Neural cell (in vitro differentiated cells): ENCODE data around the gene NANOS3. TPM values are rescaled to one million over a fixed set of nuclear protein-coding genes. Genes with fewer than 3 reads are reported as not detected.

Experiments
- H2AFZ ChIP-seq: fragments of 200-600, 300-800 bp; sonication (generic), shearing (Covaris generic); 2 replicates; pipeline ENCODE4 v1.6.0; 2014; ENCODE audit warnings: low read depth, mild to moderate bottlenecking, antibody characterized with exemption, low read length, moderate library complexity
- H3F3A ChIP-seq: fragments of 200-600 bp; shearing (Covaris generic); 2 replicates; pipeline ENCODE4 v1.6.1; 2016; ENCODE audit warnings: mild to moderate bottlenecking, moderate library complexity, mixed read lengths, antibody characterized with exemption, low read length; ENCODE audit not compliant: insufficient read depth, poor library complexity, severe bottlenecking
- H3K27ac ChIP-seq: fragments of 200-600, 300-800 bp; sonication (generic), shearing (Covaris generic); 2 replicates; pipeline ENCODE4 v1.5.1; 2014; ENCODE audit warnings: mild to moderate bottlenecking, low read length, moderate library complexity
- H3K27me3 ChIP-seq: fragments of 300-800, 200-600 bp; sonication (generic), shearing (Covaris generic); 2 replicates; pipeline ENCODE4 v1.6.0; 2014; ENCODE audit warnings: mild to moderate bottlenecking, low read depth, low read length, moderate library complexity; ENCODE audit not compliant: insufficient read depth
- H3K36me3 ChIP-seq: fragments of 300-800, 200-600 bp; sonication (generic), shearing (Covaris generic); 2 replicates; pipeline ENCODE4 v1.5.1; 2014; ENCODE audit warnings: mild to moderate bottlenecking, antibody characterized with exemption, low read length, moderate library complexity; ENCODE audit not compliant: insufficient read depth
- H3K4me2 ChIP-seq: fragments of 300-800, 200-600 bp; sonication (generic), shearing (Covaris generic); 2 replicates; pipeline ENCODE4 v1.6.0; 2014; ENCODE audit warnings: mild to moderate bottlenecking, low read length
- H3K4me3 ChIP-seq: fragments of 300-800, 200-600 bp; sonication (generic), shearing (Covaris generic); 2 replicates; pipeline ENCODE4 v1.5.1; 2014; ENCODE audit warnings: mild to moderate bottlenecking, low read length, moderate library complexity
- H3K79me2 ChIP-seq: fragments of 200-600 bp; shearing (Covaris generic); replicated peaks from 2 replicates; pipeline ENCODE4 v1.6.0; 2014; ENCODE audit warnings: mild to moderate bottlenecking, low read length, moderate library complexity; ENCODE audit not compliant: insufficient read depth
- H3K9ac ChIP-seq: fragments of 300-800, 200-600 bp; sonication (generic), shearing (Covaris generic); 2 replicates; pipeline ENCODE4 v1.6.1; 2016; ENCODE audit warnings: mild to moderate bottlenecking, low read length, mixed read lengths
- H3K9me2 ChIP-seq: fragments of 200-600 bp; shearing (Covaris generic); 2 replicates; pipeline ENCODE4 v1.6.1; 2016; ENCODE audit warnings: mild to moderate bottlenecking, low read length, mixed read lengths; ENCODE audit not compliant: insufficient read depth
- H3K9me3 ChIP-seq: fragments of 200-600, 300-800 bp; sonication (generic), shearing (Covaris generic); 2 replicates; pipeline ENCODE4 v1.6.1; 2016; ENCODE audit warnings: mild to moderate bottlenecking, mixed run types, low read length, moderate library complexity, mixed read lengths
- H4K20me1 ChIP-seq: fragments of 200-600 bp; shearing (Covaris generic); 2 replicates; pipeline ENCODE4 v1.6.1; 2016; ENCODE audit warnings: mild to moderate bottlenecking, mixed run types; ENCODE audit not compliant: insufficient read depth
- EP300 ChIP-seq: fragments of 450-650 bp; conservative IDR thresholded peaks from 2 replicates; pipeline ENCODE4 v1.6.1; 2014; ENCODE audit warnings: antibody characterized with exemption, mild to moderate bottlenecking, moderate library complexity; ENCODE audit not compliant: poor library complexity, severe bottlenecking
- EZH2 ChIP-seq: fragments of 200-600, 300-800 bp; shearing (Covaris generic), sonication (generic); IDR thresholded peaks from 2 replicates; pipeline ENCODE4 v1.6.1; 2014; ENCODE audit warnings: antibody characterized with exemption, low read length, borderline replicate concordance, mild to moderate bottlenecking; ENCODE audit not compliant: insufficient read depth, poor library complexity, severe bottlenecking
- MXI1 ChIP-seq: fragments of 450-650 bp; conservative IDR thresholded peaks from 2 replicates; pipeline ENCODE4 v1.6.1; 2014; ENCODE audit warnings: antibody characterized with exemption, mild to moderate bottlenecking; ENCODE audit not compliant: poor library complexity, severe bottlenecking
- POLR2AphosphoS5 ChIP-seq: IDR thresholded peaks from 2 replicates; pipeline ENCODE4 v1.6.1; 2012
- RAD21 ChIP-seq: fragments of 450-650 bp; conservative IDR thresholded peaks from 2 replicates; pipeline ENCODE4 v1.6.1; 2014; ENCODE audit warnings: antibody characterized with exemption, mild to moderate bottlenecking, moderate library complexity
- SMC3 ChIP-seq: fragments of 450-650 bp; conservative IDR thresholded peaks from 2 replicates; pipeline ENCODE4 v1.6.1; 2014; ENCODE audit warnings: antibody characterized with exemption, mild to moderate bottlenecking, moderate library complexity; ENCODE audit not compliant: poor library complexity
- TAF1 ChIP-seq: IDR thresholded peaks from 2 replicates; pipeline ENCODE4 v1.6.1; 2012; ENCODE audit warnings: low read depth
- polyA plus RNA-seq: library from polyadenylated mRNA; depleted of rRNA; stranded (reverse); fragments of >200 nt; gene quantifications from 2 replicates; pipeline ENCODE4 v1.2.3, GENCODE V29; 2014
- TF ChIP-seq, protein P1 (sequence below): fragments of 450-650 bp; IDR thresholded peaks from 2 replicates; pipeline ENCODE4 v1.5.1; 2014; ENCODE audit warnings: antibody characterized with exemption, mild to moderate bottlenecking, moderate library complexity; ENCODE audit not compliant: poor library complexity, severe bottlenecking
- TF ChIP-seq, protein P2 (sequence below): IDR thresholded peaks from 2 replicates; pipeline ENCODE4 v1.6.1; 2012; ENCODE audit warnings: borderline replicate concordance

NANOS3 gene
- polyA plus RNA-seq, 1 donor from 2014 or later, result 3.2 TPM

DNA sequence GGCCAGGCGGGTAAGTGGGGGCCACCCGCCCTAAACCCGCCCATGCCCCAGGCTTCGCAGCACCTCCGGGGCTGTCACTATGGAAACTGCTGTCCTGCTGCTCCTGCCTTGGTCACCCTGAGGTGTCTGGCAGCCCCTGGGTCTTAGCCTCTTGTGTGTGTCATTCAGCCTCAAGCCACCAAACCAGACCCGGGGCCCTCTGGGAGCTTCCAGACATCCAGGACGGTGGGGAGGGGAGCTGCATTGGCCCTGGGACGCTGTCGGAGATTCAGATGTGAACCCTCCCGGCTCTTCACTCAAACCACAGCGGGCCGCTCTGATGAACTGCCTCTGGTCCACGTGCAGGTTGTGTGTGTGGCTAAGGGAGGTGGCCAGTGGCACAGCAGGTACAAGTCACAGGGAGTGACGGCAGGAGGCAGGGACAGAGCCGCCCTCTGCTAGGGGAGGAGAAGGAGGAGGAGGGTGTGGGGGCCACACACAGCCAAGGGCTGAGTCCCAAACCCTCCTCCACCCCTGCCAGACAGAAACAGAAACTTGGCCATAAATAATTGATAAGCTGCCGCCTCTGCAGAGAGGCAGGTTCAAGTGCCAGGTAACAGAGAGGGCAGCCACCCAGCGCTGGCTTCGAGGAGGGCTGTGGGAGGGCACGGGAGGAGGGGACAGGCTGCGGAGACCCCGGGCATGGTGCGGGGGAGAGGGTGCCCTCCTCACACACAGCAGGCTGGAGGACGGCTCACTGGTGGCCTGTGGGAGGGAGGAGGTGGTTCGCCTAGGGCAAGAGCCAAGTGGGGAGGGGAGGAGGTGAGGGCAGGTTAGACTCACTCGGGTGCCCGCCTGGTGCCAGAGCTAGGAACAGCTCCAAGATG lies 8.0 kb downstream of the NANOS3 start:
- Histone ChIP-seq H3K4me3 (no peak overlapping the region), H3F3A (no peaks in the 10 kb centered on the region), H3K27ac (no peak overlapping the region), H3K79me2 (no peaks in the 10 kb centered on the region), H3K9ac (no peak overlapping the region), H2AFZ (no peak overlapping the region), H3K9me3 (no peaks in the 10 kb centered on the region), H3K9me2 (no peaks in the 10 kb centered on the region), H4K20me1 (no peaks in the 10 kb centered on the region), H3K27me3 (no peaks in the 10 kb centered on the region), H3K36me3 (no peaks in the 10 kb centered on the region), H3K4me2 (no peak overlapping the region)
- TF ChIP-seq RAD21 (no peak), TAF1 (no peak), SMC3 (no peak), MXI1 (no peak), EZH2 (no peak), EP300 (no peak), POLR2AphosphoS5 (no peak)
- TF ChIP-seq, protein P1, sequence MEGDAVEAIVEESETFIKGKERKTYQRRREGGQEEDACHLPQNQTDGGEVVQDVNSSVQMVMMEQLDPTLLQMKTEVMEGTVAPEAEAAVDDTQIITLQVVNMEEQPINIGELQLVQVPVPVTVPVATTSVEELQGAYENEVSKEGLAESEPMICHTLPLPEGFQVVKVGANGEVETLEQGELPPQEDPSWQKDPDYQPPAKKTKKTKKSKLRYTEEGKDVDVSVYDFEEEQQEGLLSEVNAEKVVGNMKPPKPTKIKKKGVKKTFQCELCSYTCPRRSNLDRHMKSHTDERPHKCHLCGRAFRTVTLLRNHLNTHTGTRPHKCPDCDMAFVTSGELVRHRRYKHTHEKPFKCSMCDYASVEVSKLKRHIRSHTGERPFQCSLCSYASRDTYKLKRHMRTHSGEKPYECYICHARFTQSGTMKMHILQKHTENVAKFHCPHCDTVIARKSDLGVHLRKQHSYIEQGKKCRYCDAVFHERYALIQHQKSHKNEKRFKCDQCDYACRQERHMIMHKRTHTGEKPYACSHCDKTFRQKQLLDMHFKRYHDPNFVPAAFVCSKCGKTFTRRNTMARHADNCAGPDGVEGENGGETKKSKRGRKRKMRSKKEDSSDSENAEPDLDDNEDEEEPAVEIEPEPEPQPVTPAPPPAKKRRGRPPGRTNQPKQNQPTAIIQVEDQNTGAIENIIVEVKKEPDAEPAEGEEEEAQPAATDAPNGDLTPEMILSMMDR, result no peak
- TF ChIP-seq, protein P2, sequence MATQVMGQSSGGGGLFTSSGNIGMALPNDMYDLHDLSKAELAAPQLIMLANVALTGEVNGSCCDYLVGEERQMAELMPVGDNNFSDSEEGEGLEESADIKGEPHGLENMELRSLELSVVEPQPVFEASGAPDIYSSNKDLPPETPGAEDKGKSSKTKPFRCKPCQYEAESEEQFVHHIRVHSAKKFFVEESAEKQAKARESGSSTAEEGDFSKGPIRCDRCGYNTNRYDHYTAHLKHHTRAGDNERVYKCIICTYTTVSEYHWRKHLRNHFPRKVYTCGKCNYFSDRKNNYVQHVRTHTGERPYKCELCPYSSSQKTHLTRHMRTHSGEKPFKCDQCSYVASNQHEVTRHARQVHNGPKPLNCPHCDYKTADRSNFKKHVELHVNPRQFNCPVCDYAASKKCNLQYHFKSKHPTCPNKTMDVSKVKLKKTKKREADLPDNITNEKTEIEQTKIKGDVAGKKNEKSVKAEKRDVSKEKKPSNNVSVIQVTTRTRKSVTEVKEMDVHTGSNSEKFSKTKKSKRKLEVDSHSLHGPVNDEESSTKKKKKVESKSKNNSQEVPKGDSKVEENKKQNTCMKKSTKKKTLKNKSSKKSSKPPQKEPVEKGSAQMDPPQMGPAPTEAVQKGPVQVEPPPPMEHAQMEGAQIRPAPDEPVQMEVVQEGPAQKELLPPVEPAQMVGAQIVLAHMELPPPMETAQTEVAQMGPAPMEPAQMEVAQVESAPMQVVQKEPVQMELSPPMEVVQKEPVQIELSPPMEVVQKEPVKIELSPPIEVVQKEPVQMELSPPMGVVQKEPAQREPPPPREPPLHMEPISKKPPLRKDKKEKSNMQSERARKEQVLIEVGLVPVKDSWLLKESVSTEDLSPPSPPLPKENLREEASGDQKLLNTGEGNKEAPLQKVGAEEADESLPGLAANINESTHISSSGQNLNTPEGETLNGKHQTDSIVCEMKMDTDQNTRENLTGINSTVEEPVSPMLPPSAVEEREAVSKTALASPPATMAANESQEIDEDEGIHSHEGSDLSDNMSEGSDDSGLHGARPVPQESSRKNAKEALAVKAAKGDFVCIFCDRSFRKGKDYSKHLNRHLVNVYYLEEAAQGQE, result no peak

DNA sequence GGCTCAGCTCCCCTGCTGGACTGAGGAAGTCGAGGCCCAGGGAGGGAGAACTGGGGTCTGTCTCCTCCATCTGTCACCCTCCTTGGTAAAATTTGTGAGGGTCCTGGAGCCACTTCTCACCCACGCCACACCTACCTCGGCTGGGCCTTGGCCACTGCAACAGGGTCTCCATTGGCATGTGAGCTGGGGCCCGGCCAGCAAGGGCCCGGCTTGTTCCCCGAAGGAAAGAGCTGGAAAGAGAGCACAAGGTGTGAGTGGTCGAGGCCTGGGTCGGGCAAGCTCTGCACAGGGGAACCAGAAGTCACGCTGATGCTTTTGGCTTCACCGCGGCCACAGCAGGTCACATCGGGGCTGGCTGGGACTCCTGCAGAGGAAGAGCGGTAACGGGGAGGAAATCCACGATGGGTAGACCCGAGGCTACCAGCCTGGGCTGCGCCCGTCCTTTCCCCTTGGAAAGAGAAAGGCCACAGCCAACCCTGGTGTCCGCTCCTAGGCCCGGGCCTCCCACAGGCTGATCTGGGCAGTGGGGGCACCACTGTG lies 9.0 kb downstream of the NANOS3 start:
- H3K9me2 ChIP-seq, result no peaks in the 10 kb centered on the region
- H3K36me3 ChIP-seq, result no peaks in the 10 kb centered on the region
- no peak overlapping the region for H3K27ac ChIP-seq
- H3K4me3 ChIP-seq, result no peak overlapping the region
- TF ChIP-seq, protein P1, result no peak
- no peak for TF ChIP-seq SMC3
- no peak for TF ChIP-seq POLR2AphosphoS5
- TF ChIP-seq EP300, result no peak
- no peak for TF ChIP-seq RAD21
- no peak for TF ChIP-seq EZH2
- no peak overlapping the region for H3K4me2 ChIP-seq
- H3K9me3 ChIP-seq, result no peaks in the 10 kb centered on the region
- H3K27me3 ChIP-seq, result no peaks in the 10 kb centered on the region
- H3K9ac ChIP-seq, result no peak overlapping the region
- H4K20me1 ChIP-seq, result no peaks in the 10 kb centered on the region
- H2AFZ ChIP-seq, result no peak overlapping the region
- no peaks in the 10 kb centered on the region for H3F3A ChIP-seq
- no peaks in the 10 kb centered on the region for H3K79me2 ChIP-seq
